HUES6 (cell line): ENCODE data around the gene DPP7.

Experiments
- H3K27ac ChIP-seq: 2 replicates; pipeline ENCODE4 v1.7.0; 2013; ENCODE audit warnings: low read depth, mild to moderate bottlenecking, low read length, inconsistent platforms
- H3K27me3 ChIP-seq: 2 replicates; pipeline ENCODE4 v1.6.1; 2013; ENCODE audit warnings: low read length; ENCODE audit not compliant: control insufficient read depth, insufficient read depth
- H3K36me3 ChIP-seq: 2 replicates; pipeline ENCODE4 v1.6.1; 2013; ENCODE audit warnings: low read length; ENCODE audit not compliant: control insufficient read depth, insufficient read depth
- H3K4me1 ChIP-seq: 2 replicates; pipeline ENCODE4 v1.6.1; 2013; ENCODE audit warnings: low read length; ENCODE audit not compliant: control insufficient read depth, insufficient read depth
- H3K4me3 ChIP-seq: 2 replicates; pipeline ENCODE4 v1.5.1; 2013; ENCODE audit warnings: low read depth, low read length
- H3K9ac ChIP-seq: one replicate; pipeline ENCODE4 v1.6.1; 2013; ENCODE audit warnings: mild to moderate bottlenecking, low read length
- H3K9me3 ChIP-seq: 2 replicates; pipeline ENCODE4 v1.6.1; 2013; ENCODE audit warnings: low read depth, low read length; ENCODE audit not compliant: control insufficient read depth, insufficient read depth

DPP7 gene

DNA sequence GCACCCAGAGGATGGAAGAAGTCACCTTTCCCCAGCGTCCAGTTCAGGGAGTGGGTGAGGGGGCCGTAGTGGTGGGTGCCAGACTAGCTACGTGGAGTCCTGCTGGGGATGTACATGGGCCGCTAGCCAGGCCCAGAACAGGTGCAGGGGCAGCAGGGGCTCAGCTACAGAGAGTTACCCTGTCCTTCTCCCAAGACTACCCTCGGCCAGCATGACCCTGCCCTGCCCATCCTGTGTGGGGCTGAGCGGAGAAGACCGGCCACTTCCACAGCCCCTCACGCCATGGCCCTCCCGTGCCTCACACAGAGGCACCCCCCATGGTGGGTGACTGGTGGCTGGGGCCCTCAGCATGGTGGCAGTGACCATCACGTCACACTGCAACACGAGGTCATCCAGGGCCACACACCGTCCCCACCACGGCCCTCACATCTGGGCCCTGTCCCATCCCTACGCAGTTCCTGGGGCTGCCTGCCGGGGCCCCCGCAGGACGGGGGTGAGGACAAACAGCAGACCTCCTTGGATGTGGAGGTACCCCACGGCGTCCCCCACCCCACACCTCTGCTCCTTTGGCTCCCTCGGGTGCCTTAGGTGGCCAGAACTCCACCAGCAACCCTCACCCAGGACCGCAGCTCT lies 977 bp upstream of the DPP7 start:
- H3K27me3 ChIP-seq, result peaks cover 36% of the 10 kb centered on the region
- 0 out of 2 replicates have a peak, but pooled peaks cover 6% of the 10 kb centered on the region for H3K4me1 ChIP-seq

DNA sequence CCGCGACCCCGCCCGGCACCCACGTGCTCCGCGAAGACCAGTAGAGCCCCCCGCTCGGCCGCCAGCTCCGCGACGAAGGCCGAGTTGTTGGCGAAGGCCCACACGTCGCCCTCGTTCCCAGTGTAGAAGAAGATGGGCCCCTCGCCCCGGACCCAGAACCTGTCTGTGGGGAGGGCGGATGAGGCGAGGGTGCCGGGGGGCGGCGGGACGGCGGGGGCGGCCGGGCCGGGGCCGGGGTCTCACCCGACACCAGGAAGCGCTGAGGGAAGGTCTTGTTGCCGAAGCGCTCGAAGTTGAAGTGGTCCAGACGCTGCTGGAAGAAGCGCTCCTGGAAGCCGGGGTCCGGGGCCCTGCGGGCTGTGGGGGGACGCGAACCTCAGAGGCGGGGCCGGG lies 317 bp downstream of the DPP7 start:
- Histone ChIP-seq H3K9ac (no peak overlapping the region), H3K27me3 (peaks cover 36% of the 10 kb centered on the region), H3K4me1 (0 out of 2 replicates have a peak, but pooled peaks cover 6% of the 10 kb centered on the region)

More for the DNA sequence above, 977 bp upstream of the DPP7 start:
- Histone ChIP-seq H3K27ac (no peak overlapping the region), H3K4me3 (peak overlapping the region; percentile 48; the same call in 1 of the 2 replicates), H3K9me3 (no peaks in the 10 kb centered on the region), H3K36me3 (no peaks in the 10 kb centered on the region), H3K9ac (no peak overlapping the region)

DNA sequence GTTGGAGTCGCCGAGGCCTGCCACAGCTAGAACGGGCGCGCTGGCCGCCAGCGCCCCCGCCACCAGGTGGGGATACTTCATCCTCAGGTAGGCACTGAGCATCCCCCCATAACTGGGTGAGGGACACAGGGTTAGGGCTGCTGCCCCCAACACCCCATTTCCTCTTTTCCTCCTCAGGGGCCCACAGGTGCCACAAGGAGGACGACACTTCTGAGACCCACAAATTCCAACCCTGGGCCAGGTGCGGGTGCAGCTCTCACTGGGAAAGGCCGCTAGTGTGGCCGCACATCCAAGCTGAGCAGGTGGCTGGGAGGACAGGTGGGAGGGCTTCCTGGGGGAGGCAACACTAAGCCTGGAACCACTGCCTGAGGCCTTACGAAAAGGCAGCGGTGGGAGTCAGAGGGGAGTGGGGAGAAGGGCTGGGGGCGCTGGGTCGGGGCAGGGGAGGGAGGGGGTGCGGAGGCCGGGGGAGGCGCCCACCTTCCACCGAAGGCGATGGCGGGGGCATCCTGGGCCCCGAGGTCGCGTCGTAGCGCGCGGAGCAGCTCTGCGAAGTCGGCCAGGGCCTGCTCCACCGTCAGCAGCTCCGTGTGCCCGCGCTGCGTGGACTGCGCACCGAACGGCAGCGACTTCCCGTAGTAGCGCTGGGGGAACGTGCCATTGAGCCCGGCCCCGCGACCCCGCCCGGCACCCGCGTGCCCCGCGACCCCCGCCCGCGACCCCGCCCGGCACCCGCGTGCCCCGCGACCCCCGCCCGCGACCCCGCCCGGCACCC lies 961 bp downstream of the DPP7 start:
- Histone ChIP-seq H3K4me1 (0 out of 2 replicates have a peak, but pooled peaks cover 6% of the 10 kb centered on the region), H3K27ac (no peak overlapping the region), H3K4me3 (no peak overlapping the region)

More for the DNA sequence above, 317 bp downstream of the DPP7 start:
- H3K4me3 ChIP-seq, result peak overlapping the region; percentile 48; the same call in 1 of the 2 replicates
- no peaks in the 10 kb centered on the region for H3K9me3 ChIP-seq
- H3K36me3 ChIP-seq, result 0 out of 2 replicates have a peak, but pooled peaks cover 1% of the 10 kb centered on the region
- no peak overlapping the region for H3K27ac ChIP-seq

DNA sequence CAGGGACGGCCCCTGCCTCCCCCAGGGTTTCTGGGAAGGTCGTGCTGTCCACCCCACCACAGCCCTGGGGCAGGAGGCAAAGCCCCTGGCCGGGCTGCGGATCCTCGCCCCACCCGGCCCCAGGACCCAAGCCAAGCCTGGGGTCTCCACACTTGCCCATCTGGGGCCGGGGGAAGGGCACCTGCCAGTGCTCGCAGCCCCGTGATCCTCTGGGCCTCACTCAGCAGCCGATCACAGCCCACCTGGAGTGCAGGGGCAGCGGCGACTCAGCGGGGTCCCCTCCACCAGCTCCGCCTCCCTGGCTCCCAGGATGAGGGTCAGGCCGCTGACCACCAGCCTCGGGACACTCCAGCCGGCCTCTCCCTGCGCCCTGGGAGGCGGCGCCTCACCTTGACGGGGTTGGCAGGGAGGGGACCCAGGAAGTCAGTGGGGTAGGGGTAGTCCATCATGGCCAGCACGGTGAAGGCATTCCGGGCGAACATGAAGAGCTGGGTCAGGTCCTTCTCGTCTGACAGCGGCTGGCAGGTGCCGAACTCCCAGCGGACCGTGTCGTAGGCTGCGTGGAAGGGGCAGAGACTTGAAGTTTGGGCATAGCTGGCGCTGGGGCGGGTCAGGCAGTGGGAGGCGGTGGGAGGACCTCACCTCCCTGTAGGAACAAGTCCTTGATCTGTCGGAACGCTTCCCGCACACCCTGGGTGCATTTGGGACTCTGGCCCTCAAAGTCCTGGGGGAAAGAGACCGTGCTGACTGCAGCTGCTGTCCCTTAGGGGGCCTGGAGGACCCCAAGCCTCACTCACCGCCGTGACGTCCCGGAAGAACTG lies 1.8 kb downstream of the DPP7 start:
- Histone ChIP-seq H3K4me3 (no peak overlapping the region), H3K9ac (no peak overlapping the region), H3K4me1 (0 out of 2 replicates have a peak, but pooled peaks cover 6% of the 10 kb centered on the region), H3K27me3 (peaks cover 36% of the 10 kb centered on the region), H3K9me3 (no peaks in the 10 kb centered on the region), H3K27ac (no peak overlapping the region), H3K36me3 (peaks cover 13% of the 10 kb centered on the region)

More for the DNA sequence above, 961 bp downstream of the DPP7 start:
- Histone ChIP-seq H3K36me3 (peaks cover 5% of the 10 kb centered on the region; the same call in 1 of the 2 replicates), H3K9me3 (no peaks in the 10 kb centered on the region), H3K27me3 (peaks cover 36% of the 10 kb centered on the region), H3K9ac (no peak overlapping the region)

DNA sequence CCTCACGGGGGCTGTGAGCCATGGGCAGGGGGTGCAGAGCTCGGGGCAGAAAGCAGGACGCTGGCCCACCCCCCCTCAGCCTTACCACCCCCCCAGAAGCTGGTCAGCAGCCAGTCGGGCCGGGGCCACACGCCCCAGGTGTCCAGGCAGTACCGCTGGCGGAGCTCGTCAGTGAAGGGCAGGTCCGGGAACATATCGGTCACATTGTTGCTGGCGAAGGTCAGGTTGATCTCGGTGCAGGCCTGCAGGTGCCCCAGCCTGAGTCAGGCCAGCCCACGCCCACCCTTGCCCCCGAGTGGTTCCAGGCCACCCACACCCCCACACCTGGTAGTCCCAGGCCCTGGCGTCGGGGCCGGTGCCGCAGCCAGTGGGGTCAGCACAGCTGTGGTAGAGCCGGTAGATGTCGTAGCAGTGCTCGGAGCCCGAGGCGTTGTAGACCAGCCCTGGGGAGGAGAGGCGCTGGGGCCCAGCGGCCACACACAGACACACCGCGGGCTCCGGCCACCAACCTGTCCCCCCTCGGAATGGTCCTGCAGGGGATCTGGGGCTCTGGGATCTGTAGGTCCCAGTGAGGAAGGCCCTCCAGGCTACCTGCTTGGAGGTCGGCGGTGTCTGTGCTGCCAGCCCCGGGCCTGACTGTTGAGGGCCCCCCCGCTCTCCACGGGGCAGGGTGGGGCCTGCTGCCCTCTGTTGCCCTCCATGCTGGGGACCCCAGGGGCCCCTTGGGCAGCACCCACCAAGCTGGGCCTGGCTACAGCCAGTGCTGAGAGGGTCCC lies 2.6 kb downstream of the DPP7 start:
- no peak overlapping the region for H3K9ac ChIP-seq
- peaks cover 21% of the 10 kb centered on the region for H3K36me3 ChIP-seq
- no peak overlapping the region for H3K4me3 ChIP-seq
- no peak overlapping the region for H3K27ac ChIP-seq
- 0 out of 2 replicates have a peak, but pooled peaks cover 6% of the 10 kb centered on the region for H3K4me1 ChIP-seq
- no peaks in the 10 kb centered on the region for H3K9me3 ChIP-seq
- peaks cover 32% of the 10 kb centered on the region for H3K27me3 ChIP-seq

DNA sequence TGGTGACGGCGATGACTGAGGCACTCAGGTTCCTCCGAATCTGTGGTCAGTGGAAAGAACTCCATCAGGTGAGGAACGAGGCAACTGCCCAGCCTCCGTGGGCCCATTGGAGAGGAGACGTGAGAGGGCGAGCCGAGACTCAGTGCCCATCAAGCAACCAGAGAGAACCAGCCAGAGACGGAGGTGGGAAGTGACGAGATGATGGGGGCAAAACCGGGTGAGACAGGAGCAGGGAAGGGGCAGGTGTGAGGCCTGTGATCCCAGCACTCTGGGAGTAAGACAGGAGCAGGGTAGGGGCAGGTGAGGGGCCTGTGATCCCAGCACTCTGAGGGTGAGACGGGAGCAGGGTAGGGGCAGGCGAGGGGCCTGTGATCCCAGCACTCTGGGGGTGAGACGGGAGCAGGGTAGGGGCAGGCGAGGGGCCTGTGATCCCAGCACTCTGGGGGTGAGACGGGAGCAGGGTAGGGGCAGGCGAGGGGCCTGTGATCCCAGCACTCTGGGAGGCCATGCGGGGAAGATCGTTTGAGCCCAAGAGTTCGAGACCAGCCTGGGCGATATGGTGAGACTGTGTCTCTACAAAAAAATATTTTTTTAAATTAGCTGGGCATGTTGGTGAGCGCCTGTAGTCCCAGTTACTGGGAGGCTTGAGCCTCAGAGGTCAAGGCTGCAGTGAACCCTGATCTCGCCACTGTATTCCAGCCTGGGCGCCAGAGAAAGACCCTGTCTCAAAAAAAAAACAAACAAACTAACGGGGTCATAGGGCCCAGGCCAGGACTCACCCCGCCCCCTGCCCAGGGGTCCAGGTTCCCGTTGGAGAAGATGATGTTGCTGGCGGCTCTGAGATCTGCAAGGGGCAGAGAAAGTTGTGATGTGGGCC lies 3.4 kb downstream of the DPP7 start:
- Histone ChIP-seq H3K4me3 (no peak overlapping the region), H3K27ac (no peak overlapping the region), H3K36me3 (peaks cover 27% of the 10 kb centered on the region)

DNA sequence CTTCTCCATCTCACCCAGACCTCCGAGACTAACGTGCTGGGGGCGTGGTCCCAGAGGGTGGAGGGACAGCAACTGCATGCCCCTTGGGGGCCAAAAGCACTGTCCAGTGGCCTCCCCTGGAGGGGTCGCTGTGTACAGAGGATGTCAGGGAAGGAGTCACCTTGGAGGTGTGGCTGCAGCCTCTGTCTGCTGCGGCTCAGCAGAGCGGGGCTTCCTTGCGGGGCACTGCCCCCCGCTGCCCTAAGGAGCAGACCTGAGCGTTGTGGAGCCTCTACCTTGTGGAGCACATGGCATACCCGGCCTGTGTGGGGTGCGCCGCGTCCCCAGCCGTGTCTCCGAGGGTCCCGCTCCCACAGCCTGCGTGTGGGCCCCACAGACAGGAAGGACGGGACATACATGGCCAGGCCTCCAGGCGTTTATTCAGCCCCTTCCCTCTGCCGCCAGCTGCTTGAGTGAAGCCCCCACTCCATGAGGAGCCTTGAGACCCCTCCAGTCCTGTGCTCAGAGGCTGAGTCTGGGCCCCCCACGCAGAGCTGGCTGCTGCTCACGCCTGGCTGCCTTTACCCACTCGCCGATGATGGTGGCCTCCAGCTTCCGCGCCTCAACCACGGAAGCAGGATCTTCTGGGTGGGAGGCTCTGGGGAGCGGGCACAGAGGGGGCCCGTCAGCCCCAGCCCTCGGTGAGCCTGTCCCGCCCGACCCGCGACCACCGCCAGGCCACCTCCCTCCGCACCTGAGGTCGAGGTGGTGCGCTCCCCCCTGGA lies 4.2 kb downstream of the DPP7 start:
- H3K4me3 ChIP-seq, result no peak overlapping the region
- no peak overlapping the region for H3K9ac ChIP-seq
- no peaks in the 10 kb centered on the region for H3K9me3 ChIP-seq
- H3K4me1 ChIP-seq, result 0 out of 2 replicates have a peak, but pooled peaks cover 5% of the 10 kb centered on the region
- peaks cover 22% of the 10 kb centered on the region for H3K27me3 ChIP-seq
- no peak overlapping the region for H3K27ac ChIP-seq
- H3K36me3 ChIP-seq, result peaks cover 35% of the 10 kb centered on the region

More for the DNA sequence above, 3.4 kb downstream of the DPP7 start:
- Histone ChIP-seq H3K4me1 (0 out of 2 replicates have a peak, but pooled peaks cover 6% of the 10 kb centered on the region), H3K27me3 (peaks cover 30% of the 10 kb centered on the region), H3K9ac (no peak overlapping the region), H3K9me3 (no peaks in the 10 kb centered on the region)

DNA sequence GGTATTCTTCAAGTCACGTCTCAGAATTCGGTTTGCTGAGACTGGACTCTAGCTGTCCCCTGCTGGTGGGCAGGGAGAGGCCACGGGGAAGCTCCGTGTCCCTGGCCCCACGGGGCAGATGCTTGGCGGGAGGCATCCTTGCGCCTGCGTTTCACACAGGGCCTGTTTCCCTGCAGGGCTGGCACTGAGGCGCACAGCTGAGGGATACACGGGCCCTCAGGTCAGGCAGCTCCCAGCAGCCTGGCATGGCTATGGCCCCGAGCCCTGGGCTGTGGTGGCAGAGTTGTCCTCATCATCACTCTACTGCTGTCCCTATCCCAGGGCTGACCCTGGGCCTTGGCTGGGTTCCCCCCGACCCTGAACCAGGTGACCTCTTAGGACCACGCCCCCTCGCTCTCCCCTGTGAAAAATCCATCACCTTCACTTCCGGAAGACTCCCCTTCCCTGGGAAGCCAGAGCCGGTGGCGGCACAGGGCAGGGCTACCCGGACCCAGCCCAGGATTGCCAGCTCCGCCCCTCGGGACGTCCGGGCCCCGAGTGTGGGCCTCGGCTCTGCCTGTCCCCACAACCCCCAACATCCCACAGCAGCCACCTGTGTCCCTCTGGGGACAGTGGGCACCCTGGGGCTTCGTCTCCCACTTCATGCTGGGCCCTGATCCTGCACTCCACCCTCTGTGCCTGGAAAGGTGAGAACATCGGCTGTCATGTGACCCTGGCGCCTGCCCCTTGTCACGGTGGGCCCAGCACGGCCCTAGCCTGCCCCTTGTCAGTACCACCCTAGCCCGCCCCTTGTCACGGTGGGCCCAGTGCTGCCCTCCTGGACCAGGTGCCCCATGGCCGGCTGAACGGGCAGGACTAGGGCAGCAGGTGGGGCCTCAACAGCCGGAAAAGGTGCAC lies 5.0 kb downstream of the DPP7 start:
- no peak overlapping the region for H3K9ac ChIP-seq
- peaks cover 13% of the 10 kb centered on the region for H3K27me3 ChIP-seq
- H3K9me3 ChIP-seq, result no peaks in the 10 kb centered on the region
- H3K4me1 ChIP-seq, result no peaks in the 10 kb centered on the region
- no peak overlapping the region for H3K27ac ChIP-seq
- no peak overlapping the region for H3K4me3 ChIP-seq
- H3K36me3 ChIP-seq, result peaks cover 43% of the 10 kb centered on the region
